K562 (cell line): ENCODE measurements around the gene C17orf113. TPM values are rescaled to one million over a fixed set of nuclear protein-coding genes. Genes with fewer than 3 reads are reported as not detected.

Experiments used
- ARHGAP35 ChIP-seq: fragments of 450-650 bp; IDR thresholded peaks from 2 replicates; pipeline ENCODE4 v1.6.1; 2018; ENCODE audit not compliant: partially characterized antibody
- CBFB ChIP-seq: sonication (generic); formaldehyde crosslinking; IDR thresholded peaks from 2 replicates; pipeline ENCODE4 v1.4.0; 2020; ENCODE audit warnings: mild to moderate bottlenecking, missing genetic modification reagents
- CBX8 ChIP-seq: fragments of 200-600 bp; sonication (generic); IDR thresholded peaks from 2 replicates; pipeline ENCODE4 v1.6.1; 2012; ENCODE audit warnings: borderline replicate concordance, mixed run types, low read depth, mild to moderate bottlenecking, moderate library complexity, mixed read lengths, low read length, control low read depth, inconsistent platforms; ENCODE audit not compliant: poor library complexity, severe bottlenecking; ENCODE audit errors: extremely low read depth
- CTCF ChIP-seq, 3 experiments: IDR thresholded peaks in 2 of 3; conservative IDR thresholded peaks in 1 of 3; 2 replicates each; pipeline ENCODE4 v1.5.1; 2011 to 2012; ENCODE audit warnings: low read length in 3 of 3, mild to moderate bottlenecking in 3 of 3, control low read depth in 2 of 3, improper control_type of control experiment in 1 of 3, inconsistent platforms in 1 of 3, low read depth in 1 of 3, mixed read lengths in 1 of 3, moderate library complexity in 1 of 3; ENCODE audit not compliant: insufficient read depth in 2 of 3
- CTCFL ChIP-seq: IDR thresholded peaks from 2 replicates; pipeline ENCODE4 v1.6.1; 2011; ENCODE audit warnings: borderline replicate concordance, low read depth, mild to moderate bottlenecking, moderate library complexity, low read length; ENCODE audit not compliant: insufficient read depth, poor library complexity, severe bottlenecking
- HOMEZ ChIP-seq: fragments of 250-450 bp; sonication (Bioruptor Pico); IDR thresholded peaks from 2 replicates; pipeline ENCODE4 v1.4.0; 2020; ENCODE audit warnings: mild to moderate bottlenecking, moderate library complexity
- NFYB ChIP-seq: IDR thresholded peaks from 2 replicates; pipeline ENCODE4 v1.6.1; 2011; ENCODE audit warnings: mild to moderate bottlenecking, moderate library complexity; ENCODE audit not compliant: insufficient read length; ENCODE audit errors: extremely low read depth
- NONO ChIP-seq, 2 experiments: fragments of 200-400 bp in 1 of 2; fragments of 450-650 bp in 1 of 2; formaldehyde crosslinking in 1 of 2; IDR thresholded peaks; 2 replicates each; pipeline ENCODE4 v1.6.1; 2017; ENCODE audit warnings: low read depth in 2 of 2, mild to moderate bottlenecking in 2 of 2, moderate library complexity in 2 of 2, low read length in 1 of 2
- NR1H2 ChIP-seq: sonication (generic); formaldehyde crosslinking; IDR thresholded peaks from 2 replicates; pipeline ENCODE4 v1.4.0; 2020; ENCODE audit warnings: mild to moderate bottlenecking, missing genetic modification reagents
- POLR2B ChIP-seq: fragments of 450-650 bp; IDR thresholded peaks from 2 replicates; pipeline ENCODE4 v1.6.1; 2018; ENCODE audit warnings: low read depth; ENCODE audit not compliant: partially characterized antibody
- SAFB ChIP-seq: fragments of 200-400 bp; formaldehyde crosslinking; IDR thresholded peaks from 2 replicates; pipeline ENCODE4 v1.6.1; 2017; ENCODE audit warnings: low read depth, low read length, borderline replicate concordance
- SRSF3 ChIP-seq: fragments of 200-400 bp; formaldehyde crosslinking; IDR thresholded peaks from 2 replicates; pipeline ENCODE4 v1.6.1; 2016; ENCODE audit warnings: mild to moderate bottlenecking, low read length, moderate library complexity; ENCODE audit not compliant: insufficient read depth
- TCF15 ChIP-seq: fragments of 250-450 bp; sonication (Bioruptor Pico); IDR thresholded peaks from 2 replicates; pipeline ENCODE4 v1.8.0; 2022; ENCODE audit warnings: moderate library complexity, mild to moderate bottlenecking, inconsistent platforms
- TSC22D4 ChIP-seq: fragments of 450-650 bp; IDR thresholded peaks from 2 replicates; pipeline ENCODE4 v1.6.1; 2016; ENCODE audit warnings: missing genetic modification characterization, missing biosample characterization, control low read depth
- ZBTB17 ChIP-seq: fragments of 450-650 bp; formaldehyde crosslinking; IDR thresholded peaks from 2 replicates; pipeline ENCODE4 v1.4.0; 2020; ENCODE audit warnings: mild to moderate bottlenecking
- ZNF174 ChIP-seq: fragments of 250-450 bp; sonication (Bioruptor Pico); IDR thresholded peaks from 2 replicates; pipeline ENCODE4 v1.4.0; 2020; ENCODE audit warnings: mild to moderate bottlenecking
- ZNF778 ChIP-seq: fragments of 450-650 bp; formaldehyde crosslinking; IDR thresholded peaks from 2 replicates; pipeline ENCODE4 v1.4.0; 2020; ENCODE audit warnings: mild to moderate bottlenecking, moderate library complexity
- polyA plus RNA-seq, 8 experiments: library from polyadenylated mRNA; depleted of rRNA in 4 of 8; stranded (reverse) in 5 of 8; unstranded in 3 of 8; fragments of >200 nt; fragmentation: Nextera tagmentation in 2 of 8; fragmentation: Illumina TruSeq in 1 of 8; extraction: Ambion mirVana in 2 of 8; extraction: Trizol in 1 of 8; gene quantifications; 2 replicates each; pipeline versions ENCODE4 v1.2.1 to v1.2.3, GENCODE V29; 2011 to 2014; ENCODE audit warnings: inconsistent platforms in 1 of 8, missing spikeins in 1 of 8
- total RNA-seq, 7 experiments: library from RNA; depleted of rRNA in 6 of 7; stranded (reverse); fragments of >200 nt in 6 of 7; fragmentation: Illumina TruSeq in 2 of 7; extraction: Trizol in 2 of 7; gene quantifications; 2 replicates each; pipeline versions ENCODE4 v1.2.1 to v1.2.3, GENCODE V29; 2011 to 2021; ENCODE audit warnings: low replicate concordance in 1 of 7
- TF ChIP-seq, protein P1 (sequence below): IDR thresholded peaks from 2 replicates; pipeline ENCODE4 v1.6.1; 2016; ENCODE audit warnings: missing genetic modification characterization, missing compliant biosample characterization

Gene C17orf113
- total and polyA plus RNA-seq, 9 of the 15 experiments (the other 6 are each of a cell fraction or from before 2014, with no cell fraction given), result 0.10 to 1.2 (median 0.31) TPM

DNA sequence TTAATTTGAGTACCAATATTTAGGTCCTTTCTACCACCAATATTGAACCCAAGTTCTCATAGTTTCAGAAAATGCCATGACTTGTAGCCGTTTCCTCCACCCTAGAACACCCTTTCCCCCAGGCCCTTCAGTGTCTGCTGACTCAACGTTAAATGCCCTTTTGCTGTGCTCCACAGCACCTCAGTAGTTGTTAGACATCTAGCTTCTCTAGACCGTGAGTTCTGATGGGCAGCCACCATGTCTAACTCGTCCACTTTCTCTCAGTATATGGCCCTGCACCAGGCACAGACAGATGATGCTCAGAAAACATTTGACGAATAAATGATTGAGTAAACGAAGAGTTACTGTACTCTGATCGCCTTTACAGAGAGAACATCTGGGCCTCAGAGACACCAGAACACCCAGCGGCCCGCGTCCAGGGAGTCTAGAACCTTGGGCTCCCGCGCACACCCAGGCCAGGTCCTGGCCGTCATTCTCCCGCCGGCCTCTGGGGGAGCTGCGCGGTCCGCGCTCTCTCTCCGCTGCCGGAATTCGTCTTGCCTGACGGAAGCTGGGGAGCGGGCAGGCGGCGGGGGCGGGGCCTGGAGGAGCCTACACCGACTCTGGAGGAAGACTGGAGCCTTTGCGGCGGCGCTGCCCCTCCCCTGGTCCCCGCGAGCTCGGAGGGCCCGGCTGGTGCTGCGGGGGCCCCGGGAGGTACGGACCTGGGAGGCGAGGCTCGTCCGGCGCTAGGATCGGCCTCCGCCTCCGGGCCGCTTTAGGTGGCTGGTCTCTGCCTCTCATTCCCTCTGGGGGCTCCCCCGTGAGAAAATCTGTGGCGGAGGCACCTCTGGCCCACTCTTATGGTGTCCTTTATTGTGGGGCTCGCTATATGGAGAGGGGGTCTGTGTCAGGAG, 30.6 kb downstream of the C17orf113 start, which contains the start of gene NKIRAS2 (continued):
- TF ChIP-seq SAFB (no peak), NONO (IDR thresholded peaks at IDR 0.05; ENCODE audit: low read depth in 2 of 2, low read length in 1 of 2) (peak in 1 of 2 experiments; percentile 55; a peak in 1 of 4 replicates), TSC22D4 (tag) (no peak), CTCF (IDR thresholded peaks at IDR 0.05 in 2 of 3, conservative IDR thresholded peaks at IDR 0.05 in 1 of 3; ENCODE audit: insufficient read depth in 2 of 3, low read depth in 1 of 3, low read length in 3 of 3) (peak; percentile 90 to 93 (median 91)), HOMEZ (no peak), CBX8 (no peak), CTCFL (peak; percentile 16), CBFB (no peak), POLR2B (peak; percentile 77), ZNF174 (CRISPR knock-in tag) (no peak), ZBTB17 (CRISPR knock-in tag) (0 out of 2 replicates have a peak, but pooled peaks have one; percentile 41), ARHGAP35 (no peak), TCF15 (CRISPR knock-in tag) (no peak), NR1H2 (CRISPR knock-in tag) (no peak), SRSF3 (no peak), ZNF778 (CRISPR knock-in tag) (no peak), NFYB (no peak)
- TF ChIP-seq, protein P1, sequence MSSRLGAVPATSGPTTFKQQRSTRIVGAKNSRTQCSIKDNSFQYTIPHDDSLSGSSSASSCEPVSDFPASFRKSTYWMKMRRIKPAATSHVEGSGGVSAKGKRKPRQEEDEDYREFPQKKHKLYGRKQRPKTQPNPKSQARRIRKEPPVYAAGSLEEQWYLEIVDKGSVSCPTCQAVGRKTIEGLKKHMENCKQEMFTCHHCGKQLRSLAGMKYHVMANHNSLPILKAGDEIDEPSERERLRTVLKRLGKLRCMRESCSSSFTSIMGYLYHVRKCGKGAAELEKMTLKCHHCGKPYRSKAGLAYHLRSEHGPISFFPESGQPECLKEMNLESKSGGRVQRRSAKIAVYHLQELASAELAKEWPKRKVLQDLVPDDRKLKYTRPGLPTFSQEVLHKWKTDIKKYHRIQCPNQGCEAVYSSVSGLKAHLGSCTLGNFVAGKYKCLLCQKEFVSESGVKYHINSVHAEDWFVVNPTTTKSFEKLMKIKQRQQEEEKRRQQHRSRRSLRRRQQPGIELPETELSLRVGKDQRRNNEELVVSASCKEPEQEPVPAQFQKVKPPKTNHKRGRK (tag), result no peak
